ENCODE results near the gene CENPU.

DNA sequence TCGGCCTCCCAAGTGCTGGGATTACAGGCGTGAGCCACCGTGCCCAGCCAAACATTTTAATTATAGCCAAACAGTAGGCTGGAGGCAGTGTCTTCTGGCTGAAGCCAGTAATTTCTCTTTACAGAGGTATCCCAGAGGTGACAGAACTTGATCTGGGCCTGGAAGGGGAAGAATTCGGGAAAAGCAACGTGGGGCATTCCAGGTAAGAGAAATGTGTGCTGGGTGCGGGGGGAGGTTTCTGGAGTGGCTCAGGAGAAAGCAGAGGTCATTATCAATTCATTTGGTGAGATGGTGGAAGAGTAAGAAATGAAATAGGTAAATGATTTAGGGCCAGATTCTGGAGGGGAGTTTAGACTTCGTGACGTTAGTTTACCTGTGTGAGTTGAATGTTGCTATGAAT is 82.0 kb downstream of the CENPU start:
- TF ChIP-seq, protein P1, sequence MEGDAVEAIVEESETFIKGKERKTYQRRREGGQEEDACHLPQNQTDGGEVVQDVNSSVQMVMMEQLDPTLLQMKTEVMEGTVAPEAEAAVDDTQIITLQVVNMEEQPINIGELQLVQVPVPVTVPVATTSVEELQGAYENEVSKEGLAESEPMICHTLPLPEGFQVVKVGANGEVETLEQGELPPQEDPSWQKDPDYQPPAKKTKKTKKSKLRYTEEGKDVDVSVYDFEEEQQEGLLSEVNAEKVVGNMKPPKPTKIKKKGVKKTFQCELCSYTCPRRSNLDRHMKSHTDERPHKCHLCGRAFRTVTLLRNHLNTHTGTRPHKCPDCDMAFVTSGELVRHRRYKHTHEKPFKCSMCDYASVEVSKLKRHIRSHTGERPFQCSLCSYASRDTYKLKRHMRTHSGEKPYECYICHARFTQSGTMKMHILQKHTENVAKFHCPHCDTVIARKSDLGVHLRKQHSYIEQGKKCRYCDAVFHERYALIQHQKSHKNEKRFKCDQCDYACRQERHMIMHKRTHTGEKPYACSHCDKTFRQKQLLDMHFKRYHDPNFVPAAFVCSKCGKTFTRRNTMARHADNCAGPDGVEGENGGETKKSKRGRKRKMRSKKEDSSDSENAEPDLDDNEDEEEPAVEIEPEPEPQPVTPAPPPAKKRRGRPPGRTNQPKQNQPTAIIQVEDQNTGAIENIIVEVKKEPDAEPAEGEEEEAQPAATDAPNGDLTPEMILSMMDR (IDR thresholded peaks at IDR 0.05), result no peak
- no peak for TF ChIP-seq EZH2 (IDR thresholded peaks at IDR 0.05; ENCODE audit: borderline replicate concordance, insufficient read depth, low read depth, low read length, poor library complexity, severe bottlenecking)
